ENCODE results near the gene DENND1C. TPM values are rescaled to one million over a fixed set of nuclear protein-coding genes. Genes with fewer than 3 reads are reported as not detected.

The DENND1C gene
- polyA plus RNA-seq, 1 donor from 2014 or later = 0.17 TPM

GRCh38 chr19:6491802-6492592, 10.4 kb upstream of the DENND1C start:
- Histone ChIP-seq H3F3A (ENCODE audit: insufficient read depth, low read length, poor library complexity, severe bottlenecking) (no peaks in the 10 kb centered on the region), H3K9me2 (ENCODE audit: insufficient read depth, low read length) (no peaks in the 10 kb centered on the region), H3K27me3 (ENCODE audit: insufficient read depth, low read depth, low read length) (no peaks in the 10 kb centered on the region), H3K9me3 (ENCODE audit: low read length) (no peaks in the 10 kb centered on the region), H3K27ac (ENCODE audit: low read length) (no peak overlapping the region), H2AFZ (ENCODE audit: low read depth, low read length) (no peak overlapping the region), H3K9ac (ENCODE audit: low read length) (no peak overlapping the region), H3K79me2 (replicated peaks; ENCODE audit: insufficient read depth, low read length) (no peaks in the 10 kb centered on the region), H4K20me1 (ENCODE audit: insufficient read depth) (no peaks in the 10 kb centered on the region), H3K4me2 (ENCODE audit: low read length) (no peak overlapping the region), H3K4me3 (ENCODE audit: low read length) (no peak overlapping the region), H3K36me3 (ENCODE audit: insufficient read depth, low read length) (no peaks in the 10 kb centered on the region)
- no peak for TF ChIP-seq RAD21 (conservative IDR thresholded peaks at IDR 0.05)
- no peak for TF ChIP-seq TAF1 (IDR thresholded peaks at IDR 0.05; ENCODE audit: low read depth)
- no peak for TF ChIP-seq POLR2AphosphoS5 (IDR thresholded peaks at IDR 0.05)
- TF ChIP-seq SMC3 (conservative IDR thresholded peaks at IDR 0.05; ENCODE audit: poor library complexity) = no peak

- H3K4me3 ChIP-seq (ENCODE audit: low read length) = no peak overlapping the region
Measured at GRCh38 chr19:6490134-6490533, 8.5 kb upstream of the DENND1C start.

GRCh38 chr19:6489278-6490061, 7.9 kb upstream of the DENND1C start:
- H2AFZ ChIP-seq (ENCODE audit: low read depth, low read length) = no peak overlapping the region
- H3F3A ChIP-seq (ENCODE audit: insufficient read depth, low read length, poor library complexity, severe bottlenecking) = no peaks in the 10 kb centered on the region
- H3K4me3 ChIP-seq (ENCODE audit: low read length) = no peak overlapping the region
- no peaks in the 10 kb centered on the region for H3K36me3 ChIP-seq (ENCODE audit: insufficient read depth, low read length)
- no peaks in the 10 kb centered on the region for H3K9me2 ChIP-seq (ENCODE audit: insufficient read depth, low read length)
- H3K27me3 ChIP-seq (ENCODE audit: insufficient read depth, low read depth, low read length) = no peaks in the 10 kb centered on the region
- H3K4me2 ChIP-seq (ENCODE audit: low read length) = no peak overlapping the region
- no peak overlapping the region for H3K9ac ChIP-seq (ENCODE audit: low read length)
- no peaks in the 10 kb centered on the region for H3K9me3 ChIP-seq (ENCODE audit: low read length)
- TF ChIP-seq RAD21 (conservative IDR thresholded peaks at IDR 0.05) (no peak), POLR2AphosphoS5 (IDR thresholded peaks at IDR 0.05) (no peak), MXI1 (conservative IDR thresholded peaks at IDR 0.05; ENCODE audit: poor library complexity, severe bottlenecking) (no peak), REST (IDR thresholded peaks at IDR 0.05; ENCODE audit: borderline replicate concordance) (no peak), CTCF (IDR thresholded peaks at IDR 0.05; ENCODE audit: poor library complexity, severe bottlenecking) (no peak), EP300 (conservative IDR thresholded peaks at IDR 0.05; ENCODE audit: poor library complexity, severe bottlenecking) (no peak), EZH2 (IDR thresholded peaks at IDR 0.05; ENCODE audit: borderline replicate concordance, insufficient read depth, low read length, poor library complexity, severe bottlenecking) (no peak)
- H3K27ac ChIP-seq (ENCODE audit: low read length) = no peak overlapping the region
- H3K79me2 ChIP-seq (replicated peaks; ENCODE audit: insufficient read depth, low read length) = no peaks in the 10 kb centered on the region
- H4K20me1 ChIP-seq (ENCODE audit: insufficient read depth) = no peaks in the 10 kb centered on the region

More at GRCh38 chr19:6490134-6490533, 8.5 kb upstream of the DENND1C start:
- Histone ChIP-seq H4K20me1 (ENCODE audit: insufficient read depth) (no peaks in the 10 kb centered on the region), H3K36me3 (ENCODE audit: insufficient read depth, low read length) (no peaks in the 10 kb centered on the region), H3F3A (ENCODE audit: insufficient read depth, low read length, poor library complexity, severe bottlenecking) (no peaks in the 10 kb centered on the region), H3K27ac (ENCODE audit: low read length) (no peak overlapping the region), H2AFZ (ENCODE audit: low read depth, low read length) (no peak overlapping the region), H3K9me2 (ENCODE audit: insufficient read depth, low read length) (no peaks in the 10 kb centered on the region), H3K27me3 (ENCODE audit: insufficient read depth, low read depth, low read length) (no peaks in the 10 kb centered on the region), H3K9me3 (ENCODE audit: low read length) (no peaks in the 10 kb centered on the region), H3K4me2 (ENCODE audit: low read length) (no peak overlapping the region), H3K79me2 (replicated peaks; ENCODE audit: insufficient read depth, low read length) (no peaks in the 10 kb centered on the region), H3K9ac (ENCODE audit: low read length) (no peak overlapping the region)
- TF ChIP-seq MXI1 (conservative IDR thresholded peaks at IDR 0.05; ENCODE audit: poor library complexity, severe bottlenecking) = no peak
- no peak for TF ChIP-seq POLR2AphosphoS5 (IDR thresholded peaks at IDR 0.05)
- no peak for TF ChIP-seq EP300 (conservative IDR thresholded peaks at IDR 0.05; ENCODE audit: poor library complexity, severe bottlenecking)
